Peyer's patch (tissue), 4 donors: ENCODE measurements around the gene NID1.

Source experiments
- POLR2A ChIP-seq, 2 donors: fragments of 450-650 bp; IDR thresholded peaks; one replicate each; pipeline ENCODE4 v1.5.1; 2017; ENCODE audit warnings: antibody characterized with exemption in 2 of 2, mild to moderate bottlenecking in 2 of 2, moderate library complexity in 2 of 2
- TF ChIP-seq, protein P1 (sequence below), 6 experiments: fragments of 450-650 bp in 4 of 6; fragments of 200-600 bp in 2 of 6; sonication (generic) in 1 of 6; IDR thresholded peaks; one replicate each; pipeline ENCODE4 v1.5.1; 2017 to 2019; ENCODE audit warnings: antibody characterized with exemption in 6 of 6, mild to moderate bottlenecking in 3 of 6, moderate library complexity in 1 of 6

GRCh38 chr1:236010443-236010842 is 54.4 kb downstream of the NID1 start:
- TF ChIP-seq, protein P1, sequence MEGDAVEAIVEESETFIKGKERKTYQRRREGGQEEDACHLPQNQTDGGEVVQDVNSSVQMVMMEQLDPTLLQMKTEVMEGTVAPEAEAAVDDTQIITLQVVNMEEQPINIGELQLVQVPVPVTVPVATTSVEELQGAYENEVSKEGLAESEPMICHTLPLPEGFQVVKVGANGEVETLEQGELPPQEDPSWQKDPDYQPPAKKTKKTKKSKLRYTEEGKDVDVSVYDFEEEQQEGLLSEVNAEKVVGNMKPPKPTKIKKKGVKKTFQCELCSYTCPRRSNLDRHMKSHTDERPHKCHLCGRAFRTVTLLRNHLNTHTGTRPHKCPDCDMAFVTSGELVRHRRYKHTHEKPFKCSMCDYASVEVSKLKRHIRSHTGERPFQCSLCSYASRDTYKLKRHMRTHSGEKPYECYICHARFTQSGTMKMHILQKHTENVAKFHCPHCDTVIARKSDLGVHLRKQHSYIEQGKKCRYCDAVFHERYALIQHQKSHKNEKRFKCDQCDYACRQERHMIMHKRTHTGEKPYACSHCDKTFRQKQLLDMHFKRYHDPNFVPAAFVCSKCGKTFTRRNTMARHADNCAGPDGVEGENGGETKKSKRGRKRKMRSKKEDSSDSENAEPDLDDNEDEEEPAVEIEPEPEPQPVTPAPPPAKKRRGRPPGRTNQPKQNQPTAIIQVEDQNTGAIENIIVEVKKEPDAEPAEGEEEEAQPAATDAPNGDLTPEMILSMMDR (IDR thresholded peaks at IDR 0.05), result no peak
- TF ChIP-seq POLR2A (IDR thresholded peaks at IDR 0.05), result no peak
